GM23338 (cell line): ENCODE results near the gene RNF5.

Experiments
- EZH2 ChIP-seq: fragments of 200-600 bp; sonication (generic); IDR thresholded peaks from one replicate; pipeline ENCODE4 v1.8.0; 2017; ENCODE audit warnings: antibody characterized with exemption, mild to moderate bottlenecking, low read depth; ENCODE audit not compliant: unreplicated experiment
- EZH2phosphoT487 ChIP-seq: fragments of 200-600 bp; sonication (generic); IDR thresholded peaks from one replicate; pipeline ENCODE4 v1.8.1; 2018; ENCODE audit warnings: antibody characterized with exemption; ENCODE audit not compliant: unreplicated experiment
- NANOG ChIP-seq: IDR thresholded peaks from 2 replicates; pipeline ENCODE4 v1.6.1; 2016; ENCODE audit warnings: antibody characterized with exemption, borderline replicate concordance
- POLR2AphosphoS5 ChIP-seq: IDR thresholded peaks from 2 replicates; pipeline ENCODE4 v1.6.1; 2016; ENCODE audit warnings: antibody characterized with exemption, low read depth
- ZNF331 ChIP-seq: fragments of 250-450 bp; sonication (Bioruptor Pico); IDR thresholded peaks from 2 replicates; pipeline ENCODE4 v1.5.0; 2020; ENCODE audit warnings: low read depth, mild to moderate bottlenecking, moderate library complexity
- TF ChIP-seq, protein P1 (sequence below), 2 experiments: fragments of 200-600 bp in 1 of 2; sonication (generic) in 1 of 2; conservative IDR thresholded peaks; 2 replicates each; pipeline versions ENCODE4 v1.5.1 to v1.6.1; 2016 to 2017; ENCODE audit warnings: antibody characterized with exemption in 2 of 2, low read depth in 2 of 2, mild to moderate bottlenecking in 2 of 2, moderate library complexity in 1 of 2
- TF ChIP-seq, protein P2 (sequence below): IDR thresholded peaks from one replicate; pipeline ENCODE4 v1.6.1; 2018; ENCODE audit warnings: antibody characterized with exemption; ENCODE audit not compliant: unreplicated experiment
- TF ChIP-seq, protein P3 (sequence below): IDR thresholded peaks from 2 replicates; pipeline ENCODE4 v1.6.1; 2016; ENCODE audit warnings: antibody characterized with exemption

DNA sequence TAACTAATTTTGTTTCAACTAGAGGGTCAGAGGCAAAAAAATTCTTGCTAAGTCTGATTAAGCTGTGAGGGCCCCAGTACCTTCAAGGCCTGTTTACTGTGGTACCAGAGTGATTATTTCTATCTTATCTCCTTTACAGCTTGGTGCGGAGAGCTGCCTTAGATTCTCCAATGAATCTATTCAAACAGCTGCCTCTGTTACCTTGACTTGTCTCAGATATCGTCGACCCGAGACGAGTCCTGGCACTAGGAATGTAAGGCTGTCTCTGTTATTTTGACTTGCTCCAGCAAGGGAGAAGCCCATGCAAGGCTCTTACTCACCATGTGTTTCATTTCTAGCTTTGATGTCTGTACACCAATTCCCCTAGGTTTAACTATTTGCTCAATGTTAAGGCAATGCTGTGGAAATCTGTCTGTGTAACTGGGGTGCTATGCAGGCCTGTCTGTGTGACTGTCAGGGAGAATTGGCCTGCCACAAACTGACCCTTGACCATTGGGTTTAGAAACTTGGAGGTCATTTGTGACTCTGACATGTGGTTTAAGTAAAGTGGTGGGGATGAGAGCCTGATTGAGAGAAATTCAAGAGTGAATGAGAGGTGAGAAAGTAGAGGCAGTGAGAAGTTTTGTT is 37.7 kb upstream of the RNF5 start:
- TF ChIP-seq EZH2 (no peak), EZH2phosphoT487 (no peak), POLR2AphosphoS5 (no peak), NANOG (no peak), ZNF331 (no peak)
- TF ChIP-seq, protein P1, sequence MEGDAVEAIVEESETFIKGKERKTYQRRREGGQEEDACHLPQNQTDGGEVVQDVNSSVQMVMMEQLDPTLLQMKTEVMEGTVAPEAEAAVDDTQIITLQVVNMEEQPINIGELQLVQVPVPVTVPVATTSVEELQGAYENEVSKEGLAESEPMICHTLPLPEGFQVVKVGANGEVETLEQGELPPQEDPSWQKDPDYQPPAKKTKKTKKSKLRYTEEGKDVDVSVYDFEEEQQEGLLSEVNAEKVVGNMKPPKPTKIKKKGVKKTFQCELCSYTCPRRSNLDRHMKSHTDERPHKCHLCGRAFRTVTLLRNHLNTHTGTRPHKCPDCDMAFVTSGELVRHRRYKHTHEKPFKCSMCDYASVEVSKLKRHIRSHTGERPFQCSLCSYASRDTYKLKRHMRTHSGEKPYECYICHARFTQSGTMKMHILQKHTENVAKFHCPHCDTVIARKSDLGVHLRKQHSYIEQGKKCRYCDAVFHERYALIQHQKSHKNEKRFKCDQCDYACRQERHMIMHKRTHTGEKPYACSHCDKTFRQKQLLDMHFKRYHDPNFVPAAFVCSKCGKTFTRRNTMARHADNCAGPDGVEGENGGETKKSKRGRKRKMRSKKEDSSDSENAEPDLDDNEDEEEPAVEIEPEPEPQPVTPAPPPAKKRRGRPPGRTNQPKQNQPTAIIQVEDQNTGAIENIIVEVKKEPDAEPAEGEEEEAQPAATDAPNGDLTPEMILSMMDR (conservative IDR thresholded peaks at IDR 0.05; ENCODE audit: low read depth in 2 of 2) = no peak
- TF ChIP-seq, protein P2, sequence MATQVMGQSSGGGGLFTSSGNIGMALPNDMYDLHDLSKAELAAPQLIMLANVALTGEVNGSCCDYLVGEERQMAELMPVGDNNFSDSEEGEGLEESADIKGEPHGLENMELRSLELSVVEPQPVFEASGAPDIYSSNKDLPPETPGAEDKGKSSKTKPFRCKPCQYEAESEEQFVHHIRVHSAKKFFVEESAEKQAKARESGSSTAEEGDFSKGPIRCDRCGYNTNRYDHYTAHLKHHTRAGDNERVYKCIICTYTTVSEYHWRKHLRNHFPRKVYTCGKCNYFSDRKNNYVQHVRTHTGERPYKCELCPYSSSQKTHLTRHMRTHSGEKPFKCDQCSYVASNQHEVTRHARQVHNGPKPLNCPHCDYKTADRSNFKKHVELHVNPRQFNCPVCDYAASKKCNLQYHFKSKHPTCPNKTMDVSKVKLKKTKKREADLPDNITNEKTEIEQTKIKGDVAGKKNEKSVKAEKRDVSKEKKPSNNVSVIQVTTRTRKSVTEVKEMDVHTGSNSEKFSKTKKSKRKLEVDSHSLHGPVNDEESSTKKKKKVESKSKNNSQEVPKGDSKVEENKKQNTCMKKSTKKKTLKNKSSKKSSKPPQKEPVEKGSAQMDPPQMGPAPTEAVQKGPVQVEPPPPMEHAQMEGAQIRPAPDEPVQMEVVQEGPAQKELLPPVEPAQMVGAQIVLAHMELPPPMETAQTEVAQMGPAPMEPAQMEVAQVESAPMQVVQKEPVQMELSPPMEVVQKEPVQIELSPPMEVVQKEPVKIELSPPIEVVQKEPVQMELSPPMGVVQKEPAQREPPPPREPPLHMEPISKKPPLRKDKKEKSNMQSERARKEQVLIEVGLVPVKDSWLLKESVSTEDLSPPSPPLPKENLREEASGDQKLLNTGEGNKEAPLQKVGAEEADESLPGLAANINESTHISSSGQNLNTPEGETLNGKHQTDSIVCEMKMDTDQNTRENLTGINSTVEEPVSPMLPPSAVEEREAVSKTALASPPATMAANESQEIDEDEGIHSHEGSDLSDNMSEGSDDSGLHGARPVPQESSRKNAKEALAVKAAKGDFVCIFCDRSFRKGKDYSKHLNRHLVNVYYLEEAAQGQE = no peak
- TF ChIP-seq, protein P3, sequence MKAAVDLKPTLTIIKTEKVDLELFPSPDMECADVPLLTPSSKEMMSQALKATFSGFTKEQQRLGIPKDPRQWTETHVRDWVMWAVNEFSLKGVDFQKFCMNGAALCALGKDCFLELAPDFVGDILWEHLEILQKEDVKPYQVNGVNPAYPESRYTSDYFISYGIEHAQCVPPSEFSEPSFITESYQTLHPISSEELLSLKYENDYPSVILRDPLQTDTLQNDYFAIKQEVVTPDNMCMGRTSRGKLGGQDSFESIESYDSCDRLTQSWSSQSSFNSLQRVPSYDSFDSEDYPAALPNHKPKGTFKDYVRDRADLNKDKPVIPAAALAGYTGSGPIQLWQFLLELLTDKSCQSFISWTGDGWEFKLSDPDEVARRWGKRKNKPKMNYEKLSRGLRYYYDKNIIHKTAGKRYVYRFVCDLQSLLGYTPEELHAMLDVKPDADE = no peak
